PC-3 (cell line): Measurements from ENCODE around the gene DDC. TPM values are rescaled to one million over a fixed set of nuclear protein-coding genes. Genes with fewer than 3 reads are reported as not detected.

Experiments
- ATAC-seq: fragments of 200-7000 bp; cut with Tn5 transposase; 2 replicates; pipeline ENCODE4 v1.9.1; 2020; ENCODE audit warnings: mild to moderate bottlenecking, moderate library complexity
- BruUV-seq: library from RNA; stranded (reverse); fragments of 400-500 nt; replicated peaks from 2 replicates; lab custom pipeline; 2021; lab: Mats Ljungman, UMichigan
- CTCF ChIA-PET: fragments of 300-600 bp; sonication (Branson Sonifier 250); formaldehyde crosslinking; loops from one replicate; lab custom pipeline; 2022; ENCODE audit warnings: antibody characterized with exemption; lab: Charles Lee
- POLR2A ChIA-PET: fragments of 300-600 bp; sonication (Branson Sonifier 250); formaldehyde crosslinking; loops from one replicate; lab custom pipeline; 2022; ENCODE audit warnings: antibody characterized with exemption; ENCODE audit not compliant: unreplicated experiment; lab: Charles Lee
- DNase-seq: peaks from one replicate; pipeline ENCODE4 v3.0.0-alpha.2; 2015
- H2AFZ ChIP-seq: fragments of 300-600 bp; sonication (generic); 2 replicates; pipeline ENCODE4 v1.6.0; 2016; ENCODE audit warnings: antibody characterized with exemption, low read length
- H3F3A ChIP-seq: fragments of 300-600 bp; sonication (generic); one replicate; pipeline ENCODE4 v1.6.0; 2017; ENCODE audit warnings: antibody characterized with exemption, low read length, control low read depth, mild to moderate bottlenecking; ENCODE audit not compliant: unreplicated experiment
- H3K27ac ChIP-seq: fragments of 300-600 bp; sonication (generic); 2 replicates; pipeline ENCODE4 v1.5.1; 2016; ENCODE audit warnings: mild to moderate bottlenecking, low read length
- H3K27me3 ChIP-seq: fragments of 300-600 bp; sonication (generic); 2 replicates; pipeline ENCODE4 v1.6.1; 2016; ENCODE audit warnings: low read length, mixed read lengths
- H3K36me3 ChIP-seq: fragments of 300-600 bp; sonication (generic); 2 replicates; pipeline ENCODE4 v1.6.1; 2016; ENCODE audit warnings: low read depth, mixed run types, low read length, mixed read lengths
- H3K4me1 ChIP-seq: fragments of 300-600 bp; sonication (generic); 2 replicates; pipeline ENCODE4 v1.5.1; 2016; ENCODE audit warnings: low read length; ENCODE audit not compliant: insufficient read depth
- H3K4me2 ChIP-seq: fragments of 300-600 bp; sonication (generic); 2 replicates; pipeline ENCODE4 v1.6.0; 2016; ENCODE audit warnings: low read length
- H3K4me3 ChIP-seq: fragments of 300-600 bp; sonication (generic); 2 replicates; pipeline ENCODE4 v1.5.1; 2016; ENCODE audit warnings: mild to moderate bottlenecking, low read length, mixed read lengths
- H3K79me2 ChIP-seq: fragments of 300-600 bp; sonication (generic); 2 replicates; pipeline ENCODE4 v1.6.1; 2017; ENCODE audit warnings: low read length, mixed read lengths
- H3K9ac ChIP-seq: fragments of 300-600 bp; sonication (generic); 2 replicates; pipeline ENCODE4 v1.6.0; 2016; ENCODE audit warnings: mild to moderate bottlenecking, low read length
- H3K9me2 ChIP-seq: fragments of 300-600 bp; sonication (generic); replicated peaks from 2 replicates; pipeline ENCODE4 v1.6.1; 2016; ENCODE audit warnings: mixed run types, low read length, mixed read lengths
- H3K9me3 ChIP-seq: fragments of 300-600 bp; sonication (generic); 2 replicates; pipeline ENCODE4 v1.6.1; 2016; ENCODE audit warnings: low read length, mixed read lengths
- H4K20me1 ChIP-seq: fragments of 300-600 bp; sonication (generic); 2 replicates; pipeline ENCODE4 v1.6.1; 2016; ENCODE audit warnings: low read length, mixed read lengths
- CTCF ChIP-seq: fragments of 300-600 bp; sonication (generic); conservative IDR thresholded peaks from 2 replicates; pipeline ENCODE4 v1.5.1; 2017; ENCODE audit warnings: antibody characterized with exemption, low read depth, mild to moderate bottlenecking, low read length
- EZH2 ChIP-seq: fragments of 300-600 bp; sonication (generic); IDR thresholded peaks from one replicate; pipeline ENCODE4 v1.6.1; 2017; ENCODE audit warnings: antibody characterized with exemption, mild to moderate bottlenecking, low read length; ENCODE audit not compliant: unreplicated experiment
- EZH2phosphoT487 ChIP-seq: fragments of 300-600 bp; sonication (generic); IDR thresholded peaks from 2 replicates; pipeline ENCODE4 v1.6.1; 2018; ENCODE audit warnings: mild to moderate bottlenecking, antibody characterized with exemption, low read length, borderline replicate concordance
- intact Hi-C: fragments of 100-400 bp; cut with micrococcal nuclease; formaldehyde crosslinking; loops from 2 replicates; pipeline ENCODE4 v1.9.0; 2023
- total RNA-seq: library from RNA; depleted of rRNA; stranded (reverse); fragments of >200 nt; gene quantifications from 2 replicates; pipeline ENCODE4 v1.2.3, GENCODE V29; 2014; rRNA removed

DDC gene
- total RNA-seq, 1 experiment from 2014 or later: not detected

GRCh38 chr7:50412973-50413372 is 152.2 kb downstream of the DDC start:
- Histone ChIP-seq H3K27ac (no peak overlapping the region), H3K4me3 (no peak overlapping the region), H2AFZ (no peak overlapping the region), H4K20me1 (no peaks in the 10 kb centered on the region), H3K4me2 (no peak overlapping the region), H3K9ac (no peak overlapping the region), H3K4me1 (no peaks in the 10 kb centered on the region), H3F3A (no peaks in the 10 kb centered on the region), H3K36me3 (no peaks in the 10 kb centered on the region), H3K9me2 (no peaks in the 10 kb centered on the region), H3K9me3 (no peaks in the 10 kb centered on the region), H3K27me3 (peaks cover 11% of the 10 kb centered on the region), H3K79me2 (no peaks in the 10 kb centered on the region)
- intact Hi-C loops: no loop called here
- no TSS peak for BruUV-seq
- no peak for ATAC-seq
- TF ChIP-seq EZH2phosphoT487: no peak
- POLR2A ChIA-PET: no interaction called here
- CTCF ChIA-PET: no interaction called here
- DNase-seq: no peak

- Histone ChIP-seq H4K20me1 (no peaks in the 10 kb centered on the region), H3K9me3 (no peaks in the 10 kb centered on the region), H3K4me2 (no peak overlapping the region), H3K9ac (no peak overlapping the region), H3K27ac (no peak overlapping the region), H3K36me3 (no peaks in the 10 kb centered on the region), H3K4me1 (no peaks in the 10 kb centered on the region), H3K79me2 (no peaks in the 10 kb centered on the region), H3K4me3 (no peak overlapping the region), H3K27me3 (peaks cover 28% of the 10 kb centered on the region), H3K9me2 (no peaks in the 10 kb centered on the region), H3F3A (no peaks in the 10 kb centered on the region), H2AFZ (no peak overlapping the region)
- no peak for DNase-seq
- intact Hi-C loops: no loop called here
- POLR2A ChIA-PET: no interaction called here
- no TSS peak for BruUV-seq
- no peak for ATAC-seq
- CTCF ChIA-PET: no interaction called here
- TF ChIP-seq EZH2 (no peak), EZH2phosphoT487 (no peak), CTCF (no peak)
Observed at GRCh38 chr7:50411332-50411731, 153.9 kb downstream of the DDC start.

- H3K9me2 ChIP-seq: no peaks in the 10 kb centered on the region
- H4K20me1 ChIP-seq: no peaks in the 10 kb centered on the region
- no peaks in the 10 kb centered on the region for H3K4me1 ChIP-seq
- H2AFZ ChIP-seq: no peak overlapping the region
- no peaks in the 10 kb centered on the region for H3K36me3 ChIP-seq
- ATAC-seq (no peak), DNase-seq (no peak)
- no peak overlapping the region for H3K4me3 ChIP-seq
- H3K27ac ChIP-seq: no peak overlapping the region
- no peak overlapping the region for H3K9ac ChIP-seq
- H3K79me2 ChIP-seq: no peaks in the 10 kb centered on the region
- intact Hi-C loops: no loop called here
- POLR2A ChIA-PET: no interaction called here
- no peaks in the 10 kb centered on the region for H3K9me3 ChIP-seq
- no peaks in the 10 kb centered on the region for H3F3A ChIP-seq
- peaks cover 36% of the 10 kb centered on the region for H3K27me3 ChIP-seq
- TF ChIP-seq CTCF: no peak
- no peak for TF ChIP-seq EZH2
- no peak for TF ChIP-seq EZH2phosphoT487
- no peak overlapping the region for H3K4me2 ChIP-seq
- BruUV-seq: no TSS peak
- CTCF ChIA-PET: no interaction called here
Observed at GRCh38 chr7:50409856-50410745, 155.1 kb downstream of the DDC start.

Other genes starting within 250 kb of the DDC start
- gene FIGNL1, start 115.1 kb downstream of the DDC start, total RNA-seq: 27.2 and 28.9 TPM in 2 replicates
- 61.3 and 89.8 TPM in 2 replicates for gene GRB10, start 217.5 kb upstream of the DDC start, total RNA-seq